Activated CD4-positive, alpha-beta memory T cell treated with anti-CD3 and anti-CD28 coated beads, Interleukin-2, amount 10 ng/mL, durations not matched to agents 7 days and 5 days (primary cell): Measurements from ENCODE around the gene SPSB2. TPM values are rescaled to one million over a fixed set of nuclear protein-coding genes. Genes with fewer than 3 reads are reported as not detected.

Source experiments
- total RNA-seq, 2 experiments: library from RNA; stranded (reverse); gene quantifications; one replicate each; pipeline ENCODE4 v1.2.3, GENCODE V29; 2021

Gene SPSB2
- total RNA-seq, 2 experiments from 2014 or later = 11.1 to 11.2 TPM

Other genes with a start within 250 kb of the SPSB2 start
- 1 to 10 TPM; 7.8 to 8.0 TPM for gene LPAR5, start 237.3 kb downstream of the SPSB2 start, total RNA-seq
- gene ACRBP, start 225.9 kb downstream of the SPSB2 start, total RNA-seq = 1 to 10 TPM; 1.8 TPM
- 10 to 100 TPM; 32.2 to 33.8 TPM for gene ING4, start 210.2 kb downstream of the SPSB2 start, total RNA-seq
- gene ZNF384, start 183.9 kb downstream of the SPSB2 start, total RNA-seq = 10 to 100 TPM; 69.5 to 78.1 TPM
- gene PIANP, start 172.5 kb downstream of the SPSB2 start, total RNA-seq = not detected
- 10 to 100 TPM; 28.4 to 29.0 TPM for gene COPS7A, start 149.3 kb downstream of the SPSB2 start, total RNA-seq
- 100 to 1,000 TPM; 101 to 108 TPM for gene MLF2, start 120.2 kb downstream of the SPSB2 start, total RNA-seq
- gene PTMS, start 106.9 kb downstream of the SPSB2 start, total RNA-seq = 10 to 100 TPM; 47.0 to 49.6 TPM
- gene LAG3, start 100.8 kb downstream of the SPSB2 start, total RNA-seq = 10 to 100 TPM; 91.9 TPM
- gene CD4, start 83.8 kb downstream of the SPSB2 start, total RNA-seq = 100 to 1,000 TPM; 324 to 327 TPM
- gene GPR162, start 51.5 kb downstream of the SPSB2 start, total RNA-seq = not detected
- gene P3H3, start 44.9 kb downstream of the SPSB2 start, total RNA-seq = under 1 TPM; 0.18 to 0.68 TPM
- gene GNB3, start 32.4 kb downstream of the SPSB2 start, total RNA-seq = not detected
- 100 to 1,000 TPM in 1 of 2 experiments, 10 to 100 TPM in 1; 96.5 to 101 TPM for gene CDCA3, start 22.0 kb downstream of the SPSB2 start, total RNA-seq
- gene USP5, start 21.2 kb downstream of the SPSB2 start, total RNA-seq = 100 to 1,000 TPM in 1 of 2 experiments, 10 to 100 TPM in 1; 91.4 to 109 TPM
- 1,000 to 10,000 TPM; 1,228 to 1,253 TPM for gene TPI1, start 5.8 kb downstream of the SPSB2 start, total RNA-seq
- 1 to 10 TPM; 5.7 to 6.1 TPM for gene LRRC23, start 31.5 kb upstream of the SPSB2 start, total RNA-seq
- gene ENO2, start 41.3 kb upstream of the SPSB2 start, total RNA-seq = 100 to 1,000 TPM; 206 to 207 TPM
- 10 to 100 TPM; 33.9 to 34.6 TPM for gene ATN1, start 54.7 kb upstream of the SPSB2 start, total RNA-seq
- gene RNU7-1, start 70.5 kb upstream of the SPSB2 start, total RNA-seq = not detected
- gene C12orf57, start 70.7 kb upstream of the SPSB2 start, total RNA-seq = 100 to 1,000 TPM; 141 TPM
- gene PTPN6, start 78.1 kb upstream of the SPSB2 start, total RNA-seq = 100 to 1,000 TPM; 295 to 299 TPM
- gene PHB2, start 97.4 kb upstream of the SPSB2 start, total RNA-seq = 100 to 1,000 TPM; 194 to 196 TPM
- 10 to 100 TPM; 39.4 to 50.2 TPM for gene EMG1, start 97.6 kb upstream of the SPSB2 start, total RNA-seq
- 10 to 100 TPM; 34.6 to 37.0 TPM for gene LPCAT3, start 145.2 kb upstream of the SPSB2 start, total RNA-seq
- gene C1S, start 187.4 kb upstream of the SPSB2 start, total RNA-seq = 1 to 10 TPM; 1.7 TPM
- gene C1R, start 219.1 kb upstream of the SPSB2 start, total RNA-seq = 1 to 10 TPM; 2.7 to 3.8 TPM
- 10 to 100 TPM; 26.5 to 28.8 TPM for gene C1RL, start 235.9 kb upstream of the SPSB2 start, total RNA-seq